Thyroid gland (tissue), 4 donors: ENCODE results near the gene CAMTA1. TPM values are rescaled to one million over a fixed set of nuclear protein-coding genes. Genes with fewer than 3 reads are reported as not detected.

ENCODE experiments used
- DNase-seq, 2 donors: peaks; one replicate each; pipeline ENCODE4 v3.0.0-alpha.2; 2019
- H3K27ac ChIP-seq, 3 donors: fragments of 200-600 bp; sonication (generic); 1 replicate in 2 of 3; 2 replicates in 1 of 3; pipeline ENCODE4 v1.5.1; 2016 to 2019; ENCODE audit warnings: mild to moderate bottlenecking in 1 of 3, moderate library complexity in 1 of 3
- H3K27me3 ChIP-seq: fragments of 200-600 bp; sonication (generic); one replicate; pipeline ENCODE4 v1.5.1; 2019
- H3K36me3 ChIP-seq, 2 donors: fragments of 200-600 bp; sonication (generic); one replicate each; pipeline ENCODE4 v1.5.1; 2016 to 2019
- H3K4me1 ChIP-seq, 2 donors: fragments of 200-600 bp; sonication (generic); one replicate each; pipeline ENCODE4 v1.5.1; 2017 to 2019
- H3K4me3 ChIP-seq, 3 donors: fragments of 200-600 bp; sonication (generic); replicated peaks in 1 of 3; 1 replicate in 2 of 3; 2 replicates in 1 of 3; pipeline ENCODE4 v1.5.1; 2016; ENCODE audit warnings: mild to moderate bottlenecking in 1 of 3
- H3K9me3 ChIP-seq: fragments of 200-600 bp; sonication (generic); one replicate; pipeline ENCODE4 v1.5.1; 2017
- POLR2A ChIP-seq, 2 donors: fragments of 450-650 bp; IDR thresholded peaks; one replicate each; pipeline ENCODE4 v1.6.1; 2017; ENCODE audit warnings: antibody characterized with exemption in 2 of 2, mild to moderate bottlenecking in 2 of 2, moderate library complexity in 1 of 2
- WGBS, 2 donors: methylation state at CpG; one replicate each; pipeline ENCODE4 v1.1.5; 2017; 5-methylcytosine and 5-hydroxymethylcytosine counted together
- intact Hi-C: fragments of 100-400 bp; cut with DNase I; formaldehyde crosslinking; loops from one replicate; pipeline ENCODE4 v1.15.1; 2023
- total RNA-seq, 4 donors: library from RNA; depleted of rRNA; stranded (reverse); fragments of >200 nt; gene quantifications; one replicate each; pipeline ENCODE4 v1.2.3, GENCODE V29; 2016
- TF ChIP-seq, protein P1 (sequence below), 6 experiments: fragments of 200-600 bp in 3 of 6; fragments of 450-650 bp in 3 of 6; sonication (generic) in 3 of 6; IDR thresholded peaks; one replicate each; pipeline ENCODE4 v1.5.1; 2016 to 2019; ENCODE audit warnings: antibody characterized with exemption in 6 of 6, mild to moderate bottlenecking in 2 of 6, inconsistent platforms in 1 of 6, moderate library complexity in 1 of 6

CAMTA1 gene
- total RNA-seq, 4 donors from 2014 or later, result 63.9 to 124 (median 101) TPM

DNA sequence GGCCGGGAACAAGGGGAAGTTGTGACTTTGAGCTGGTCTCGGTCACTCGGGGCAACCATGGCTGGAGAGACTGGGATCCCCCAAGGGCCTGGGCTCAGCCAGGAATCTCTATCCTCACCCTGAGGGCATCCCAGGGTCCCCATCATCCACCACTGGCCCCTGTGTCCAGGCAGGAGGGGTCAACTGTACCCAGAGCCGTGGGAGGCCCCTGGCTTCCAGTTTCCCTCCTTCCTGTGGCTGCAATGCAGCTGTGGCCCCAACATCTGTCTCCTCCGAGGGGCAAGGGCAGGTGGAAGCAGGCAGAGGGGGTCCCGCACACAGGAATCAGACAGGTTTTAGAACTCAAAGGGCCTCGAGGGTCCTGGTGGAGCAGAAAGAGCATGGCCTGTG lies 653.1 kb downstream of the CAMTA1 start:
- Histone ChIP-seq H3K9me3 (no peaks in the 10 kb centered on the region), H3K27ac (no peak overlapping the region), H3K27me3 (no peaks in the 10 kb centered on the region), H3K36me3 (no peaks in the 10 kb centered on the region), H3K4me3 (no peak overlapping the region), H3K4me1 (no peaks in the 10 kb centered on the region)
- 82 to 91% methylated on average over 7 of the region's 7 CpGs for WGBS, 2 donors
- intact Hi-C loops, result no loop called here
- DNase-seq, result no peak
- TF ChIP-seq, protein P1, sequence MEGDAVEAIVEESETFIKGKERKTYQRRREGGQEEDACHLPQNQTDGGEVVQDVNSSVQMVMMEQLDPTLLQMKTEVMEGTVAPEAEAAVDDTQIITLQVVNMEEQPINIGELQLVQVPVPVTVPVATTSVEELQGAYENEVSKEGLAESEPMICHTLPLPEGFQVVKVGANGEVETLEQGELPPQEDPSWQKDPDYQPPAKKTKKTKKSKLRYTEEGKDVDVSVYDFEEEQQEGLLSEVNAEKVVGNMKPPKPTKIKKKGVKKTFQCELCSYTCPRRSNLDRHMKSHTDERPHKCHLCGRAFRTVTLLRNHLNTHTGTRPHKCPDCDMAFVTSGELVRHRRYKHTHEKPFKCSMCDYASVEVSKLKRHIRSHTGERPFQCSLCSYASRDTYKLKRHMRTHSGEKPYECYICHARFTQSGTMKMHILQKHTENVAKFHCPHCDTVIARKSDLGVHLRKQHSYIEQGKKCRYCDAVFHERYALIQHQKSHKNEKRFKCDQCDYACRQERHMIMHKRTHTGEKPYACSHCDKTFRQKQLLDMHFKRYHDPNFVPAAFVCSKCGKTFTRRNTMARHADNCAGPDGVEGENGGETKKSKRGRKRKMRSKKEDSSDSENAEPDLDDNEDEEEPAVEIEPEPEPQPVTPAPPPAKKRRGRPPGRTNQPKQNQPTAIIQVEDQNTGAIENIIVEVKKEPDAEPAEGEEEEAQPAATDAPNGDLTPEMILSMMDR (IDR thresholded peaks at IDR 0.05), result no peak
- TF ChIP-seq POLR2A (IDR thresholded peaks at IDR 0.05), result no peak

DNA sequence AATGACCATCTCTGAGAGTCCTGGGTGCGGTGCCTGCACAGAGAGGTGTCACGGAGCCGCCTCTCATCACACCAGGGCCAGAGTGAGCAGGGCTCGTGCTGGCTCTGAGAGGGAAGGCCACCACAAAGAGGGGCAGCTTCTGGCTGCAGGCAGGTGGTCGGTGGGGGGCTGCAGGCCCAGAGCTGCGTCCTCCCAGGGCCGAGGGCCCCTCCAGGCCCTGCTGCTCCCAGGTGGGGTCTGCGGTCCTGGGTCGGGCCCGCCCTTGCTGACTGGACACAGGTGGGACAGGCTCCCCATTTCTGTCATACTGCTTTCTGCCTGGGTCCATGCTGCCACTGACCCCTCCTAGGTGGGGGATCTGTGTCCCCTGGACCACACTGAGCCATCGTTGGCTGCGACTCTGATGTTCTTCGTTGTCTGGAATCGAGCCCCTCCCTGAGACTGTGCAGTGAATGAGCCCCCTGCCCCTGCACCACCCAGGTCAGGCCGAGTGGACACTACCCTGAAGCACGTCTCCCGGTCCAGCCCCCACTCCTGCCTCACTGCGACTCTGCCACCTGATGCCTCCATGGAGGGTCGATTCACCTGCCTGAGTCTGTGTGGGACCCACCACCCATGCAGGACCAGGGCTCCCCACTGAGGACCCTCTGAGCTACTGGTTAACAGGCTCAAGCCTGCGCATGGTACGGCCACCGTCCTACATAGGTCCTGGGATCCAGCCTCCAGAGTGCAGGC lies 653.8 kb downstream of the CAMTA1 start:
- WGBS, 2 donors, result 93 to 94% methylated on average over 13 to 18 of the region's 22 CpGs
- no peaks in the 10 kb centered on the region for H3K4me1 ChIP-seq

DNA sequence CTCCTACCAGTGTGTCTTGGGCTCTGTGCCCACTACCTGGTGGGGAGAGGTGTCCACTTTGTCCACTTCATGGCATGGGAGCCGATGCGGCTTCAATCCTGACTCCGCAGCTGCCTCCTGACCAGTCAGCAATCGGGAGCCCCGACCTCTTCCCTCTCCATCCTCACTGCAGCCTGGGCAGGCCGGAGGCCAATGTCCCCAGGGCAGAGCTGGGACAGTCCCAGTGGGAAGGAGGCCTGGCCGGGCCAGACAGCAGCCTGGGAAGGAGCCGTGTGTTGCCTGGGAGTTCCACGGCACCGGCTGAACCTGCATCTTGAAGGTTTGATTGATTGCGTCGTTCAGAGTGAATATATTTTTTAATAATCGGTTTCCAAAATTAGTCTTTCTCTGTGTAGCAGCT lies 654.9 kb downstream of the CAMTA1 start:
- no peak for DNase-seq
- H3K4me1 ChIP-seq, result no peaks in the 10 kb centered on the region
- H3K36me3 ChIP-seq, result no peaks in the 10 kb centered on the region
- intact Hi-C loops, result no loop called here
- no peaks in the 10 kb centered on the region for H3K9me3 ChIP-seq
- TF ChIP-seq POLR2A (IDR thresholded peaks at IDR 0.05), result no peak
- TF ChIP-seq, protein P1 (IDR thresholded peaks at IDR 0.05), result no peak
- H3K27me3 ChIP-seq, result no peaks in the 10 kb centered on the region
- no peak overlapping the region for H3K27ac ChIP-seq
- WGBS, 2 donors, result 86 to 88% methylated on average over 8 to 13 of the region's 13 CpGs
- no peak overlapping the region for H3K4me3 ChIP-seq

More for the DNA sequence above, 653.8 kb downstream of the CAMTA1 start:
- H3K27ac ChIP-seq, result no peak overlapping the region
- intact Hi-C loops, result no loop called here
- DNase-seq, result no peak
- H3K36me3 ChIP-seq, result no peaks in the 10 kb centered on the region
- no peaks in the 10 kb centered on the region for H3K9me3 ChIP-seq
- no peak for TF ChIP-seq POLR2A (IDR thresholded peaks at IDR 0.05)
- TF ChIP-seq, protein P1 (IDR thresholded peaks at IDR 0.05), result no peak
- no peaks in the 10 kb centered on the region for H3K27me3 ChIP-seq
- no peak overlapping the region for H3K4me3 ChIP-seq

DNA sequence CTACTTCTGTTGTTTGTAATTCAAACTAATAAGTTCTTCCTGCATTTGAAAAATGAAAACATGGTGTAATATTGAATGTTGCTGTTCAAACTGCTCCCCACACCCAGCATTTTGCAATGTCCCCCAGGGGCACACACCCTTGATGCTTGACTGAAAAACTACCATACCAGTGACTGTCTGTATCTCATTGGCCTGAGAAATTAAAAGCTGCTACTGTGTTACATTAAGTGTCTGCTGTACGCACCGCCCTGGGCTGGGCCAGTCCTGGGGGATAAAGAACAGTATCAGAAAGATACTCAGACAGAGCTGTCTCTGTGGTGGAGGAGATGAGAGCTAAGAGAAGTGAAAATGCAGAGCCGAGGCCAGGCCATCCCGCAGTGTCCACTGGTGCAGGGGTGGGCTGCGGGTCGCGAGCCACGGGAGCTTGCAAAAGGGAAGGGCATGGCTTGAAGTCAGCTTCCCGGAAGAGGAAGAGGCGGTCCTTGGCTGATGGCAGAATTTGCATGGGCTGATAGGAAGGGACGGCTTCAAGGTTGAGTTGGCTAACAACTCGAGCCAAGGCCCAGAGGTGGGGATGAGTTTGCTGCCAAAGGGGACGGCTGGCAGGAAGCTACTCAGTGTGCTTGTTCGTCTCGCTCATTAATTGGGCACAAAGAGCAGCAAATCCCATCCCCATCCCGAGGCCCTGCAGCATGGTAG lies 656.0 kb downstream of the CAMTA1 start:
- DNase-seq, result no peak
- Histone ChIP-seq H3K4me1 (no peaks in the 10 kb centered on the region), H3K36me3 (no peaks in the 10 kb centered on the region), H3K4me3 (no peak overlapping the region), H3K27ac (no peak overlapping the region), H3K9me3 (no peaks in the 10 kb centered on the region), H3K27me3 (no peaks in the 10 kb centered on the region)
- intact Hi-C loops, result no loop called here
- TF ChIP-seq POLR2A (IDR thresholded peaks at IDR 0.05), result no peak
- TF ChIP-seq, protein P1 (IDR thresholded peaks at IDR 0.05), result no peak
- WGBS, 2 donors, result 72 to 82% methylated on average over 16 of the region's 16 CpGs

DNA sequence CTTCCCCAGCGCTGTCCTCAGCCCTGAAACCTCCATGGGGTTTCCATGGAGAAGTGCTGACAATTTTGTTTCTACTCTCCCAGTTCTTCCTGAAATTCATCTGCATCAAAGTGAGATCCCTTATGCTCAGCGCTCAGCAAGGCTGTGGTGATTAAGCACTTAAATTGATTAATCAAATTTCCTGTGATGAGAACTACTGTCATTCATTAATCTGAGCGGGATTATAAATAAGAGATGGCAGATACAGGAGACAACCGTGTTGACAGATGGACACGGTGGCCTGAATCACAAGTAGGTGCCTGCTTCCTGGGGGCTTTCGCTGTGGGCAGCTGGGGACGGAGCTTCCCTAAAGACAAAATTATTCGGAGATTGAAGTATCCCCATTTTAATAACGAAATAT lies 656.8 kb downstream of the CAMTA1 start:
- no peaks in the 10 kb centered on the region for H3K9me3 ChIP-seq
- no peak for TF ChIP-seq POLR2A (IDR thresholded peaks at IDR 0.05)
- TF ChIP-seq, protein P1 (IDR thresholded peaks at IDR 0.05), result no peak
- H3K36me3 ChIP-seq, result no peaks in the 10 kb centered on the region
- no peak for DNase-seq
- H3K27ac ChIP-seq, result no peak overlapping the region
- intact Hi-C loops, result no loop called here
- 92 to 96% methylated on average over 9 of the region's 9 CpGs for WGBS, 2 donors
- no peaks in the 10 kb centered on the region for H3K27me3 ChIP-seq
- no peak overlapping the region for H3K4me3 ChIP-seq
- peaks cover 0 to 7% of the 10 kb centered on the region in 2 donors for H3K4me1 ChIP-seq
